HEK293T (cell line): ENCODE results near the gene TEDC1.

Source experiments
- CTCF ChIA-PET: fragments of 350-600 bp; formaldehyde crosslinking; extraction: SDS; loops from one replicate; lab custom pipeline; 2021; ENCODE audit warnings: antibody characterized with exemption, inconsistent platforms; lab: Yijun Ruan, JAX
- POLR2A ChIA-PET: fragments of 350-600 bp; formaldehyde crosslinking; extraction: SDS; loops from one replicate; lab custom pipeline; 2020; ENCODE audit warnings: antibody characterized with exemption, inconsistent platforms; lab: Yijun Ruan, JAX
- DNase-seq: peaks from one replicate; pipeline ENCODE4 v3.0.0; 2012; ENCODE audit warnings: mixed read lengths; ENCODE audit errors: extremely low spot score
- ARNT ChIP-seq: fragments of 450-650 bp; IDR thresholded peaks from 2 replicates; pipeline ENCODE4 v1.6.1; 2017; ENCODE audit warnings: mild to moderate bottlenecking
- BHLHE40 ChIP-seq: fragments of 450-650 bp; IDR thresholded peaks from 2 replicates; pipeline ENCODE4 v1.6.1; 2016; ENCODE audit warnings: mild to moderate bottlenecking, moderate library complexity, borderline replicate concordance
- CTBP1 ChIP-seq: fragments of 450-650 bp; IDR thresholded peaks from 2 replicates; pipeline ENCODE4 v1.6.1; 2016; ENCODE audit warnings: borderline replicate concordance
- ELF4 ChIP-seq: fragments of 450-650 bp; IDR thresholded peaks from 2 replicates; pipeline ENCODE4 v1.6.1; 2017; ENCODE audit warnings: antibody characterized with exemption
- FOXA1 ChIP-seq: fragments of 450-650 bp; IDR thresholded peaks from 2 replicates; pipeline ENCODE4 v1.6.1; 2016; ENCODE audit warnings: mild to moderate bottlenecking
- FOXK2 ChIP-seq: fragments of 450-650 bp; IDR thresholded peaks from 2 replicates; pipeline ENCODE4 v1.6.1; 2016; ENCODE audit warnings: mild to moderate bottlenecking
- FOXM1 ChIP-seq: fragments of 450-650 bp; IDR thresholded peaks from 2 replicates; pipeline ENCODE4 v1.6.1; 2017; ENCODE audit warnings: mild to moderate bottlenecking, borderline replicate concordance
- HDGF ChIP-seq: fragments of 450-650 bp; IDR thresholded peaks from 2 replicates; pipeline ENCODE4 v1.6.1; 2017; ENCODE audit warnings: antibody characterized with exemption, borderline replicate concordance
- L3MBTL2 ChIP-seq: fragments of 450-650 bp; conservative IDR thresholded peaks from 2 replicates; pipeline ENCODE4 v1.6.1; 2016; ENCODE audit warnings: mild to moderate bottlenecking
- LEF1 ChIP-seq: fragments of 450-650 bp; IDR thresholded peaks from 2 replicates; pipeline ENCODE4 v1.6.1; 2017; ENCODE audit warnings: mild to moderate bottlenecking, borderline replicate concordance
- NFRKB ChIP-seq: fragments of 450-650 bp; IDR thresholded peaks from 2 replicates; pipeline ENCODE4 v1.6.1; 2016; ENCODE audit warnings: mild to moderate bottlenecking, moderate library complexity
- SP1 ChIP-seq: fragments of 450-650 bp; IDR thresholded peaks from 2 replicates; pipeline ENCODE4 v1.6.1; 2017
- SUZ12 ChIP-seq: fragments of 450-650 bp; IDR thresholded peaks from 2 replicates; pipeline ENCODE4 v1.6.1; 2016; ENCODE audit warnings: mild to moderate bottlenecking
- TARDBP ChIP-seq: fragments of 450-650 bp; IDR thresholded peaks from 2 replicates; pipeline ENCODE4 v1.6.1; 2016
- ZNF384 ChIP-seq: fragments of 450-650 bp; IDR thresholded peaks from 2 replicates; pipeline ENCODE4 v1.6.1; 2016
- TF ChIP-seq, protein P1 (sequence below): fragments of 450-650 bp; IDR thresholded peaks from 2 replicates; pipeline ENCODE4 v1.6.1; 2016

TEDC1 gene

DNA sequence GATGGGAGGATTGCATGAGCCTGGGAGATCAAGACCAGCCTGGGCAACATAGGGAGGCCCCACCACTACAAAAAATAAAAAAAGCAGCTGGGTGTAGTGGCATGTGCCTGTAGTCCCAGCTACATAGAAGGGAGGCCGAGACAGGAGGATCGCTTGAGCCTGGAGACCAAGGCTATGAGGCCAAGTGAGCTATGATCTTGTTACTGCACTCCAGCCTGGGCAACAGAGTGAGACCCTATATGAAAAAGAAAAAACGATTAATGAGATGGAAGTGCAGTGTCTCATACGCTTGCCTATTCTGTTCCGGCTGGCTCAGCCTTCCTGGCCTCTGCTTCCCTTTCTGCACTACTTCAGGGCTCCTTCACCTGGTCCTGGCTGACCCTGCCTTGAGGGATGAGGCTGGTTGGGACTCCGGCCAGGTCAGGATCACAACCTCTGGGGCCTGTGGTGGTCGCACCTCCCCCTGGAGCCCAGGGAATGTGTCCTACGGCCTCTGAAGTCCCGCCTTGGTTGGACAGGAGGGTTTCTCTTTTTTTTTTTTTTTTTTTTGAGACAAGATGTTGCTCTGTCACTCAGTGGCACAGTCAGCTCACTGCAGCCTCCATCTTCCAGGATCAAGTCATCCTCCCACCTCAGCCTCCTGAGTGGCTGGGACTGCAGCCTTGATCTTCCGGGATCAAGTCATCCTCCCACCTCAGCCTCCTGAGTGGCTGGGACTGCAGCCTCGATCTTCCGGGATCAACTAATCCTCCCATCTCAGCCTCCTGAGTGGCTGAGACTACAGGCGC is 10.7 kb downstream of the TEDC1 start:
- TF ChIP-seq FOXK2 (no peak), FOXA1 (no peak), LEF1 (no peak), NFRKB (no peak), ZNF384 (no peak), L3MBTL2 (no peak), HDGF (no peak), SUZ12 (no peak), SP1 (no peak), ARNT (no peak), TARDBP (no peak), ELF4 (no peak), FOXM1 (no peak), BHLHE40 (no peak)
- TF ChIP-seq, protein P1, sequence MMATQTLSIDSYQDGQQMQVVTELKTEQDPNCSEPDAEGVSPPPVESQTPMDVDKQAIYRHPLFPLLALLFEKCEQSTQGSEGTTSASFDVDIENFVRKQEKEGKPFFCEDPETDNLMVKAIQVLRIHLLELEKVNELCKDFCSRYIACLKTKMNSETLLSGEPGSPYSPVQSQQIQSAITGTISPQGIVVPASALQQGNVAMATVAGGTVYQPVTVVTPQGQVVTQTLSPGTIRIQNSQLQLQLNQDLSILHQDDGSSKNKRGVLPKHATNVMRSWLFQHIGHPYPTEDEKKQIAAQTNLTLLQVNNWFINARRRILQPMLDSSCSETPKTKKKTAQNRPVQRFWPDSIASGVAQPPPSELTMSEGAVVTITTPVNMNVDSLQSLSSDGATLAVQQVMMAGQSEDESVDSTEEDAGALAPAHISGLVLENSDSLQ: no peak
- CTCF ChIA-PET: interaction anchor here (0.6 to 2.3 kb wide), 2 partner anchors 12 to 394 kb away, joined by 4 to 5 read pairs; no protein-coding TSS in a partner anchor
- POLR2A ChIA-PET: interaction anchor here (0.7 to 1.3 kb wide), 2 partner anchors 9 to 411 kb away, joined by 3 to 4 read pairs; no protein-coding TSS in a partner anchor
- no peak for DNase-seq

DNA sequence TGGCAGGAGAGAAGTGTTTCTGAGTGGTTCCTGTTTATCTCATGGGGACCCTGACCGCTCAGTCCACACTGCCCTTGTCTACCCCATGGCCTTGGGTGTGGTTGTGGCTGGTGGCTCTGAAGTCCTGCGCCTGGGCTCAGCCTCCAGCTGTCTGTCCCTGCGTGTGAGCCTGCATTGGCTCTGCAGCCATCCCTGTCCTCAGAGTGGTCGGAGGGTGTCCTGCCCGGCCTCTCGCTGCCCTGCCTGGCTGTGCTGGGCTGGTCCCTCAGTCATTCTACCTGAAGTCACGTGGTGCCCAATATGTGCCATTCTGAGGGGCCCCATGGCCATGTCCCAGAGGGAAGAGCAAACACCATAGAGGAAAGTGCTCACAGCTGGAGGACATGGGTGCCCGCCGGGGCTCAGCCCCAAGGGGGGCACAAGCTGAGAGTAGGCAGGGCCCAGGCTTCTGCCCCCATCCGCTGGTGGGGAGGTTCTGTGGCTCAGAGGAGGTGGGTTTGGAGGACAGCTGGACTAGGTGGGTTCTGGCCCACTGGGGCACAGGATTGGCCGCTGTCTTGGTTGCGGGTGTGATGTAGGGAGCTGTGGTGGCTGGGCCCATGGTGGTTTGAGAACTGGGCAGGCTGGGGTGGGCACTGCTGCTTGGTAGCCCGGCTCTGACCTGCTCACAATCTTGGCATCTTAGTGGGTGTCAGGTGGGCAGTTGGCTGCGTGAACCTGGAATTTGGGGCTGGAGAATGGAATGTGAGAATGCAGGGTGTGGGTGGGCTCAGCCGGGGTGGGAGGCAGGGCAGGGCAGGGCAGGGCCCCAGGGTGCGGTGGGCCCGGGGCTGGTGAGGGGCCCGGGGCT is 11.6 kb downstream of the TEDC1 start:
- ChIA-PET CTCF (interaction anchor here (1.0 to 2.3 kb wide), 2 partner anchors 13 to 22 kb away, joined by 3 to 5 read pairs; no protein-coding TSS in a partner anchor), POLR2A (interaction anchor here (1.3 kb wide), 1 partner anchor 10 kb away, joined by 3 read pairs; no protein-coding TSS in a partner anchor)
- DNase-seq: no peak
- TF ChIP-seq ELF4: no peak
- no peak for TF ChIP-seq FOXM1
- no peak for TF ChIP-seq FOXK2
- TF ChIP-seq ZNF384: no peak
- no peak for TF ChIP-seq FOXA1
- TF ChIP-seq TARDBP: no peak
- no peak for TF ChIP-seq BHLHE40
- no peak for TF ChIP-seq L3MBTL2
- no peak for TF ChIP-seq SUZ12
- TF ChIP-seq, protein P1: no peak
- TF ChIP-seq NFRKB: no peak
- no peak for TF ChIP-seq LEF1

DNA sequence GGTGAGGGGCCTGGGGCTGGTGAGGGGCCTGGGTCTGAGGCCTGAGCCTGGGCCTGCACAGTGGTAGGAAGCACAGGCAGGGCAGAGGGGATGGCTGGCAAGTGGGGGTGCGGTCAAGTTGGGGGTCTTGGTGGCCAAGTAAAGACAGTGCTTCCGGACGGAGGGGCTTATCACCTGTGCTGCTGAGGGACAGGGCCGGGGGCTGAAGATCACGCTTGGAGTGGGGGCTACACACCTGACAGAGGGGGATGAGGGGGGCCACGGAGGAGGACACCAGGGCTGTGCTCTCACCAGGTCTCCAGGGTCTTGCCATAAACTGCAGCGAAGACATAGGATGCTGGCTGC is 12.2 kb downstream of the TEDC1 start:
- POLR2A ChIA-PET: no interaction called here
- no peak for DNase-seq
- no peak for TF ChIP-seq HDGF
- TF ChIP-seq ZNF384: no peak
- TF ChIP-seq, protein P1: no peak
- TF ChIP-seq ELF4: no peak
- no peak for TF ChIP-seq TARDBP
- no peak for TF ChIP-seq ARNT
- no peak for TF ChIP-seq BHLHE40
- no peak for TF ChIP-seq FOXM1
- no peak for TF ChIP-seq CTBP1
- no peak for TF ChIP-seq FOXA1
- TF ChIP-seq NFRKB: no peak
- no peak for TF ChIP-seq FOXK2
- no peak for TF ChIP-seq SP1
- no peak for TF ChIP-seq L3MBTL2
- TF ChIP-seq SUZ12: no peak
- TF ChIP-seq LEF1: no peak
- CTCF ChIA-PET: interaction anchor here (1.0 to 2.3 kb wide), 2 partner anchors 13 to 22 kb away, joined by 3 to 5 read pairs; no protein-coding TSS in a partner anchor

DNA sequence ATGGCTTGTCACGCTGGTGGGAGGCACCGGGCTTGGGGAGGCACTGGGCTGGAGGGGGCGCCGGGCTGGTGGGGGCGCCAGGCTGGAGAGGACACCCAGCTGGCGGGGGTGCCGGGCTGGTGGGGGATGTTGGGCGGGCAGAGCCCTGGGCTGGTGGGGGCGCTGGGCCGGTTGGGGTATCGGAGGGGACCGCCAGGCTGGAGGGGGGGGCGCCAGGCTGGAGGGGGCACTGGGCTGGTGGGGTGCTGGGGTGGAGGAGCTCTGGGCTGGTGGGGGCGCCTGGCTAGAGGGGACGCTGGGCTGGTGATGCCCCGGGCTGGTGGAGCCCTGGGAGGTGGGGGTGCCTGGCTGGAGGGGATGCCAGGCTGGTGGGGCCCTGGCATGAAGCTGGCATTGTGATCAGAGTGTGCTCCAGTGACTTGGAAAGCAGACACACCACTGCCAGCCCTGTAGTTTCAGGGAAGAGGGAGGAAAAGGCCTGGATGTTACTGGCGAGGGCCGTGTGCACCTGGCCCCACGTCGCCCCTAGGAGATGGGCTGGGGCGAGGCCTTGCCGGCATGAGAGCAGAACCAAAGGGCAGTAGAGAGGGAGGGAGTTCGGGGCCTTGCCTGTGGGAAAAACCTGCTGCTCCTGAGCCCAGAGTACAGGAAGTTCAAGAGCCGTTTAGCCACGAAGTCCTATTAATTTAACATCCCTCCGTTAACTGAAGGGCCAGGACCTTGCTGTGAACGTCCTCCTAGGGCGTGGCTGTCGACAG is 13.1 kb downstream of the TEDC1 start:
- CTCF ChIA-PET: no interaction called here
- DNase-seq: no peak
- TF ChIP-seq FOXK2 (no peak), ZNF384 (no peak), ARNT (no peak), TARDBP (no peak)
- POLR2A ChIA-PET: no interaction called here

DNA sequence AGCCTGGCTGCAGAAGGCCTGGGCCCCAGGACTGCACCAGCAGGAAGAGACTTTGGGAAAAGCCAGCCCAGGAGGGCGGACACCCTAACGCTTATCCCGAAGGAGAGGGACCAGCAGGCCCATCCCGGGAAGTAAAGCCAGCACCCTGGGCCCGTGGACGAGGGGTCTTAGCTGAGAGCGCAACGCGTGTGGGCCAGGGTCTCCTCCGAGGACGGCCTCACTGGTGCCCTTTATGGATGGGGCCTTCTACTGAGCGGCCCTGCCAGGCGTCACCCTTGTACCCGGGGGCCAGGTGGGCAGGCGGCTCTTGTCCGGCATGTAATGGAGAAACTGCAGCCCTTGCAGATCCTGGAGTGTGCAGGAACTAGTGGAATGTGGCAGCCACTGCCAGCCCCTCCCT is 14.1 kb downstream of the TEDC1 start:
- TF ChIP-seq FOXA1 (no peak), SP1 (no peak), SUZ12 (no peak), BHLHE40 (no peak), NFRKB (no peak), HDGF (no peak), LEF1 (no peak), ELF4 (no peak), FOXK2 (no peak), CTBP1 (no peak)
- TF ChIP-seq, protein P1: no peak
- DNase-seq: no peak
- POLR2A ChIA-PET: no interaction called here
- CTCF ChIA-PET: interaction anchor here (0.6 kb wide), 1 partner anchor 25 kb away, joined by 4 read pairs; no protein-coding TSS in a partner anchor
